Mesenchymal stem cell (in vitro differentiated cells and primary cell): ENCODE measurements around the gene ITPKB.

Source experiments
- DNase-seq: peaks from one replicate; pipeline ENCODE4 v3.0.0-alpha.2; 2013
- H2AFZ ChIP-seq: one replicate; pipeline ENCODE4 v1.6.1; 2013; ENCODE audit warnings: low read depth, mild to moderate bottlenecking, control low read depth, inconsistent platforms, low read length, moderate library complexity
- H2AK5ac ChIP-seq: 2 replicates; pipeline ENCODE4 v1.6.1; 2013; ENCODE audit warnings: low read length, moderate library complexity, mild to moderate bottlenecking, inconsistent platforms; ENCODE audit not compliant: severe bottlenecking
- H2BK120ac ChIP-seq: one replicate; pipeline ENCODE4 v1.6.1; 2013; ENCODE audit warnings: low read depth, mild to moderate bottlenecking, inconsistent platforms, low read length, moderate library complexity
- H2BK12ac ChIP-seq, 2 experiments: one replicate each; pipeline ENCODE4 v1.6.1; 2013; ENCODE audit warnings: inconsistent platforms in 2 of 2, low read length in 2 of 2, mild to moderate bottlenecking in 2 of 2, moderate library complexity in 2 of 2, control low read depth in 1 of 2
- H2BK15ac ChIP-seq: one replicate; pipeline ENCODE4 v1.6.1; 2013; ENCODE audit warnings: mild to moderate bottlenecking, low read depth, inconsistent platforms; ENCODE audit not compliant: poor library complexity, severe bottlenecking
- H2BK5ac ChIP-seq: 2 replicates; pipeline ENCODE4 v1.6.1; 2013; ENCODE audit warnings: low read depth, mild to moderate bottlenecking, low read length, control low read depth, inconsistent platforms; ENCODE audit not compliant: poor library complexity, severe bottlenecking
- H3K14ac ChIP-seq, 2 experiments: one replicate each; pipeline ENCODE4 v1.6.1; 2013; ENCODE audit warnings: inconsistent platforms in 2 of 2, low read length in 2 of 2, control low read depth in 1 of 2, mild to moderate bottlenecking in 1 of 2, moderate library complexity in 1 of 2
- H3K18ac ChIP-seq, 2 experiments: one replicate each; pipeline ENCODE4 v1.6.1; 2013; ENCODE audit warnings: inconsistent platforms in 2 of 2, low read length in 2 of 2, control low read depth in 1 of 2, low read depth in 1 of 2, mild to moderate bottlenecking in 1 of 2
- H3K23ac ChIP-seq, 2 experiments: one replicate each; pipeline ENCODE4 v1.6.1; 2013; ENCODE audit warnings: inconsistent platforms in 2 of 2, low read length in 2 of 2, mild to moderate bottlenecking in 2 of 2, moderate library complexity in 2 of 2, control low read depth in 1 of 2
- H3K27ac ChIP-seq: 2 replicates; pipeline ENCODE4 v1.5.1; 2013; ENCODE audit warnings: mild to moderate bottlenecking, moderate library complexity, low read length, control low read depth, inconsistent platforms; ENCODE audit not compliant: poor library complexity, severe bottlenecking
- H3K27me3 ChIP-seq, 2 experiments: 2 replicates each; pipeline versions ENCODE4 v1.6.1 to v1.7.0; 2013; ENCODE audit warnings: low read length in 2 of 2, mild to moderate bottlenecking in 2 of 2, moderate library complexity in 2 of 2, control low read depth in 1 of 2, inconsistent platforms in 1 of 2; ENCODE audit not compliant: control insufficient read depth in 1 of 2, insufficient read depth in 1 of 2
- H3K36me3 ChIP-seq, 2 experiments: 2 replicates each; pipeline versions ENCODE4 v1.6.1 to v1.7.0; 2013; ENCODE audit warnings: low read length in 2 of 2, control low read depth in 1 of 2, inconsistent platforms in 1 of 2, low read depth in 1 of 2, mild to moderate bottlenecking in 1 of 2; ENCODE audit not compliant: insufficient read depth in 2 of 2, control insufficient read depth in 1 of 2
- H3K4ac ChIP-seq, 2 experiments: one replicate each; pipeline ENCODE4 v1.6.1; 2013; ENCODE audit warnings: inconsistent platforms in 2 of 2, low read length in 2 of 2, mild to moderate bottlenecking in 2 of 2, moderate library complexity in 2 of 2, control low read depth in 1 of 2, low read depth in 1 of 2
- H3K4me1 ChIP-seq: 2 replicates; pipeline ENCODE4 v1.6.1; 2013; ENCODE audit warnings: low read depth, low read length, control low read depth; ENCODE audit not compliant: control insufficient read depth, insufficient read depth
- H3K4me2 ChIP-seq: 2 replicates; pipeline ENCODE4 v1.6.1; 2013; ENCODE audit warnings: low read length, mild to moderate bottlenecking, inconsistent platforms; ENCODE audit not compliant: poor library complexity, severe bottlenecking
- H3K4me3 ChIP-seq, 2 experiments: 2 replicates each; pipeline versions ENCODE4 v1.5.1 to v1.7.0; 2013; ENCODE audit warnings: low read length in 2 of 2, mild to moderate bottlenecking in 2 of 2, control low read depth in 1 of 2, low read depth in 1 of 2; ENCODE audit not compliant: insufficient read depth in 1 of 2
- H3K79me1 ChIP-seq: replicated peaks from 2 replicates; pipeline ENCODE4 v1.6.1; 2013; ENCODE audit warnings: mild to moderate bottlenecking, control low read depth, low read length, inconsistent platforms; ENCODE audit not compliant: poor library complexity, severe bottlenecking
- H3K9ac ChIP-seq: 2 replicates; pipeline ENCODE4 v1.7.0; 2013; ENCODE audit warnings: mild to moderate bottlenecking, low read length, moderate library complexity
- H3K9me3 ChIP-seq: 2 replicates; pipeline ENCODE4 v1.7.0; 2013; ENCODE audit warnings: mild to moderate bottlenecking, low read length; ENCODE audit not compliant: control insufficient read depth
- H4K8ac ChIP-seq: one replicate; pipeline ENCODE4 v1.6.1; 2013; ENCODE audit warnings: inconsistent platforms, mild to moderate bottlenecking, low read length, moderate library complexity
- H4K91ac ChIP-seq: one replicate; pipeline ENCODE4 v1.6.1; 2013; ENCODE audit warnings: mild to moderate bottlenecking, low read length, inconsistent platforms
- WGBS: methylation state at CpG from one replicate; pipeline ENCODE4 v1.1.7; 2013; ENCODE audit warnings: mixed read lengths; 5-methylcytosine and 5-hydroxymethylcytosine counted together

ITPKB gene

DNA sequence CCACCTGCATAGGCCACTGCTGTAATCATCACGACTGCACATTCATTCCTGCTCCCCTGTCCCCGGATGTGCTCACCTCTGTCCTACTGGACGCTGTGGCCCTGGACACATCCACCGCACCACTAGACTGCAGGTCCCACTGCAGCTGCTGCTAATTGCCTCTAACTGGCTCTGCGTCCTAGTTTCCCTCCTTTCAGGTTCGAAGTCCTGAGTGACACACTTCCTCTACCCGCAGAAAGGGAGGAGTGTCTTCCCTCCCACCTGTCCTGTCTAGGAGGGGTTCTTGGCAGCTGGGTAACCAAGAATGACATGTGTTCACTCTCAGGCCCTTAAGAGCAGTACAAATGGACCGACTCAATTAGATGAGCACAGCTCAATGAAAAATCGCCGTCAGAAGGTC, 40.5 kb upstream of the ITPKB start:
- Histone ChIP-seq H3K4ac (no peak overlapping the region), H3K79me1 (no peaks in the 10 kb centered on the region), H4K91ac (no peak overlapping the region), H3K9ac (no peak overlapping the region), H3K36me3 (no peaks in the 10 kb centered on the region), H3K9me3 (no peaks in the 10 kb centered on the region), H3K27ac (no peak overlapping the region), H3K18ac (no peak overlapping the region), H3K23ac (no peak overlapping the region), H3K14ac (no peak overlapping the region), H2AK5ac (no peak overlapping the region), H3K4me2 (no peak overlapping the region), H3K27me3 (no peaks in the 10 kb centered on the region), H3K4me3 (no peak overlapping the region), H2BK15ac (no peak overlapping the region), H2BK12ac (no peak overlapping the region), H4K8ac (no peak overlapping the region), H2BK5ac (no peak overlapping the region), H3K4me1 (peaks cover 8% of the 10 kb centered on the region), H2AFZ (no peak overlapping the region), H2BK120ac (no peak overlapping the region)
- DNase-seq, result no peak
- 92% methylated on average over 10 of the region's 10 CpGs for WGBS

DNA sequence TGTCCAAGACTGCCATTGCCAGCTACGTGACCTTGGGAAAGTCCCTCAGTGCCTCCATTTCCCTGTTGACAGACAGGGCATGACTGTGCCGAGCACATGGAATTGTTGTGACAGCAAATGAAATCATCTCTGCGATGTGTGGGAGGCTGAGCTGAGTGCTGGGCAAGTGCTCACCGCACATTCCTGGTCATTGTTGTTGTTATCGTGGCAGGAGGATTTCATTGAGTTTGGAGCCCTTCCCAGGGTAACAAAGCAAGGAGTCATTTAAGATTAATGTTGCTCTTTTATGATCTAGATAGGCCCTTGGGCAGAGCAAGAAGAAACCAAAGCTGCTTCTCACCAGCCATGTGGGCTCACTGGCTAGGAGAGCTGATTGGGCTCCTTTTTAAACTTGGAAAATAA, 39.6 kb upstream of the ITPKB start:
- H2BK120ac ChIP-seq, result no peak overlapping the region
- no peak overlapping the region for H3K14ac ChIP-seq
- H2BK5ac ChIP-seq, result no peak overlapping the region
- no peak overlapping the region for H3K18ac ChIP-seq
- no peak overlapping the region for H3K23ac ChIP-seq
- H3K4ac ChIP-seq, result no peak overlapping the region
- no peak overlapping the region for H2BK12ac ChIP-seq
- no peaks in the 10 kb centered on the region for H3K36me3 ChIP-seq
- H3K9ac ChIP-seq, result no peak overlapping the region
- peaks cover 8% of the 10 kb centered on the region for H3K4me1 ChIP-seq
- no peaks in the 10 kb centered on the region for H3K27me3 ChIP-seq
- WGBS, result 77% methylated on average over 5 of the region's 5 CpGs
- H3K4me2 ChIP-seq, result no peak overlapping the region
- no peaks in the 10 kb centered on the region for H3K79me1 ChIP-seq
- no peak overlapping the region for H2AFZ ChIP-seq
- no peaks in the 10 kb centered on the region for H3K9me3 ChIP-seq
- no peak overlapping the region for H3K27ac ChIP-seq
- H4K8ac ChIP-seq, result no peak overlapping the region
- H4K91ac ChIP-seq, result no peak overlapping the region
- H2BK15ac ChIP-seq, result no peak overlapping the region
- peak; percentile 17 for DNase-seq
- no peak overlapping the region for H3K4me3 ChIP-seq
- no peak overlapping the region for H2AK5ac ChIP-seq

DNA sequence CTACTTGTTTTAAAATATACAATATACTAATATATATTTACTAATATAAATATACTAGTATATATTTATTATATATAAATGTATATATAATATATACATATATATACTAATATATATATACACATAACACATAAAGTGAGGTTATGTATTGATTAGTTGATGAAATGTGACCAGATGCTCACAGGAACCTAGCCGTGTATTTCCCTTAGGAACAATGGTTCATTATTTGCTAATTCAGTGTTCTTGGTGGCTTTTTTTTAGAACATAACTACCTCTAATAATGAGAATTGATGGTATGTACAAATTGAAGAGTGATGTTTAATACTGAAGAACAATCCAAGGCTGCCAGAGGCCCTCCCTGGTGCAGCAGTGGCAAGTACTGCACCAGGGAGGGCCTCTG, 37.9 kb upstream of the ITPKB start:
- H2BK12ac ChIP-seq, result no peak overlapping the region
- no peak overlapping the region for H2BK15ac ChIP-seq
- H3K4me2 ChIP-seq, result no peak overlapping the region
- no peaks in the 10 kb centered on the region for H3K36me3 ChIP-seq
- H4K8ac ChIP-seq, result no peak overlapping the region
- no peak overlapping the region for H2AFZ ChIP-seq
- no peak overlapping the region for H3K14ac ChIP-seq
- H4K91ac ChIP-seq, result no peak overlapping the region
- no peak overlapping the region for H2AK5ac ChIP-seq
- H3K9ac ChIP-seq, result no peak overlapping the region
- H3K4ac ChIP-seq, result no peak overlapping the region
- H3K27me3 ChIP-seq, result peaks cover 0 to 5% of the 10 kb centered on the region in 2 experiments
- H2BK120ac ChIP-seq, result no peak overlapping the region
- no peaks in the 10 kb centered on the region for H3K9me3 ChIP-seq
- no peak overlapping the region for H3K4me3 ChIP-seq
- 80% methylated on average over 1 of the region's 1 CpG for WGBS
- DNase-seq, result no peak
- H3K18ac ChIP-seq, result no peak overlapping the region
- no peak overlapping the region for H2BK5ac ChIP-seq
- H3K79me1 ChIP-seq, result no peaks in the 10 kb centered on the region
- H3K27ac ChIP-seq, result no peak overlapping the region
- peaks cover 8% of the 10 kb centered on the region for H3K4me1 ChIP-seq
- H3K23ac ChIP-seq, result no peak overlapping the region

DNA sequence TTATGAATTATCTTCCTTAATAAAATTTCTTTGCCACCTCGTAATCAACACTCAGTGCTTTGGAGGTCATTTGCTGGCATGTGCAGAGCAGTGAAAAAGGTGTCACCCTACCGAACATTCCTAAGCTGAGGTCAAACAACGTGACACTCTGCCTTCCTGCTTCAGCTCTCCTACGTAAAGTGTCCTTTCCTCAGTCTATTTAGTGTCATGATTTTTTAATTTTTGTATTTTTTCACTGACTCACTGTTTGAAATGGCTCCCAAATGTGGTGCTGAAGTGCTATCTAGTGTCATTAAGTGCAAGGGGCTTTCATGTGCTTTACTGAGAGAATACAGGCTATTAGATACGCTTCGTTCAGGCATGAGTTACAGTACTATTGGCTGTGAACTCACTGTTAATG, 37.0 kb upstream of the ITPKB start:
- Histone ChIP-seq H3K9me3 (no peaks in the 10 kb centered on the region), H4K8ac (no peak overlapping the region), H3K18ac (no peak overlapping the region), H2BK5ac (no peak overlapping the region), H2BK15ac (no peak overlapping the region), H3K4ac (no peak overlapping the region), H3K27ac (no peak overlapping the region), H3K4me1 (peaks cover 8% of the 10 kb centered on the region), H3K79me1 (no peaks in the 10 kb centered on the region), H2BK120ac (no peak overlapping the region), H2BK12ac (no peak overlapping the region), H3K36me3 (no peaks in the 10 kb centered on the region), H3K4me3 (no peak overlapping the region), H3K23ac (no peak overlapping the region), H3K14ac (no peak overlapping the region), H3K27me3 (peaks cover 0 to 5% of the 10 kb centered on the region in 2 experiments), H3K9ac (no peak overlapping the region), H2AFZ (no peak overlapping the region), H3K4me2 (no peak overlapping the region), H2AK5ac (no peak overlapping the region), H4K91ac (no peak overlapping the region)
- DNase-seq, result no peak
- WGBS, result 82% methylated on average over 4 of the region's 6 CpGs
